HG02798 (cell line): ENCODE data around the gene APOO.

Experiments
- ATAC-seq: cut with Tn5 transposase; IDR thresholded peaks from one replicate; pipeline ENCODE4 v1.9.1; 2021; ENCODE audit warnings: mild to moderate bottlenecking; ENCODE audit not compliant: unreplicated experiment, poor library complexity

The APOO gene

GRCh38 chrX:23822841-23823240 is 84.9 kb downstream of the APOO start:
- ATAC-seq = no peak

GRCh38 chrX:23822397-23822796 is 85.3 kb downstream of the APOO start:
- ATAC-seq = no peak

- ATAC-seq = no peak
These were observed 85.9 kb downstream of the APOO start for GRCh38 chrX:23821847-23822246.

GRCh38 chrX:23820235-23820782 is 87.4 kb downstream of the APOO start:
- no peak for ATAC-seq

GRCh38 chrX:23819385-23820234 is 88.1 kb downstream of the APOO start:
- no peak for ATAC-seq

- no peak for ATAC-seq
These were observed 89.8 kb downstream of the APOO start for GRCh38 chrX:23817979-23818336.

GRCh38 chrX:23816179-23816578 is 91.6 kb downstream of the APOO start:
- ATAC-seq = no peak

- ATAC-seq = no peak
These were observed 92.4 kb downstream of the APOO start for GRCh38 chrX:23815376-23815775.

GRCh38 chrX:23813808-23814207 is 93.9 kb downstream of the APOO start:
- ATAC-seq = no peak

- no peak for ATAC-seq
These were observed 96.1 kb downstream of the APOO start for GRCh38 chrX:23811656-23812055.

GRCh38 chrX:23811108-23811651 is 96.6 kb downstream of the APOO start:
- ATAC-seq = no peak

- ATAC-seq = no peak
These were observed 97.5 kb downstream of the APOO start for GRCh38 chrX:23810279-23810678.

- no peak for ATAC-seq
These were observed 102.3 kb downstream of the APOO start for GRCh38 chrX:23805389-23805788.

- no peak for ATAC-seq
These were observed 103.2 kb downstream of the APOO start for GRCh38 chrX:23804578-23804977.

- ATAC-seq = no peak
These were observed 103.8 kb downstream of the APOO start for GRCh38 chrX:23803931-23804381.

GRCh38 chrX:23802431-23802830 is 105.3 kb downstream of the APOO start:
- no peak for ATAC-seq

- no peak for ATAC-seq
These were observed 108.2 kb downstream of the APOO start for GRCh38 chrX:23799469-23800065.

- no peak for ATAC-seq
These were observed 110.2 kb downstream of the APOO start for GRCh38 chrX:23797371-23798128.

GRCh38 chrX:23795221-23795620 is 112.5 kb downstream of the APOO start:
- ATAC-seq = no peak

GRCh38 chrX:23792861-23793553 is 114.7 kb downstream of the APOO start:
- no peak for ATAC-seq
